GM04503 (cell line): ENCODE data around the gene FMN2.
A peak's percentile ranks its signal among the peaks of the same experiment; 100 is the strongest.
"Not testable (repeated sequence)": the region's sequence is repeated elsewhere in the genome, so short reads cannot be mapped to it uniquely, and the experiment has no call there.

Experiments
- DNase-seq: peaks from one replicate; pipeline ENCODE4 v3.0.0-alpha.2; 2012; ENCODE audit warnings: low read depth

Gene FMN2

DNA sequence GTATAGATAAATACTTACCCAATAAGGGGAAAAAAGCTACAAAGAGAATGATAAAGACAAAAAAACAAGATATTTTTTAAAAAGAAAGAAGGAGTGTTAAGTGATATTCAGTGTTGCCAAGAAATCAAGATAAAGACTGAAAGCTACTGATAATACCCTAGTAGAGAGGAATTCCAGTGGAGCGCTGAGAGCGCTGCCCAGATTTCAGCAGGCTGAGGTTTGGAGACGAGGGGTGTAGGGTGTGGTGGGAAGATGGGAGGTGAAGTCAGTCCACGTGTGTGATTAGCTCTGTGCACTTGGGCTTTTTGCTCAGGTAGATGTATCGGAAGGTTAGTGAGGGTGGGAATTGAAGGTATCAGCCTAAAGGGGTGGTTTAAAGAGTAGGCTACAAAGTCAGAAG, 47.8 kb downstream of the FMN2 start:
- no peak for DNase-seq

DNA sequence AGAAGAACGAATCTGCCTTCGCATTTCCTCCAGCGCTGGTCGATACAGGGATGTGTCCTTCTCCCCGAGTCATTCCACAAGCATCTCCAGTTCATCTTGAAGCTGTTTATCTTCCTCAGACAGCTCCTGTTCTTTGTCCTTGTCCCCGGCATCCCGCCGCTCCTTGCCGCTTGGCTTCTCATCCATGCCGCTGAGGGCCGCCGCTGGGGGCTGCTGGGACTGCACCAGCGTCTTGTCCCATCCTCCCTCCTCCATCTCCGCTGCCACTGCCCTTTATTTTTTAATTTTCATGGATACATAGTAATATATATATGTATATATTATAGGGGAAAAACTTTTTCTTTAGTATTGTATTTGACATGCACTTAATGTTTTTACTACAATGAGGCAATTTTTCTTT, 53.4 kb downstream of the FMN2 start:
- no peak for DNase-seq

DNA sequence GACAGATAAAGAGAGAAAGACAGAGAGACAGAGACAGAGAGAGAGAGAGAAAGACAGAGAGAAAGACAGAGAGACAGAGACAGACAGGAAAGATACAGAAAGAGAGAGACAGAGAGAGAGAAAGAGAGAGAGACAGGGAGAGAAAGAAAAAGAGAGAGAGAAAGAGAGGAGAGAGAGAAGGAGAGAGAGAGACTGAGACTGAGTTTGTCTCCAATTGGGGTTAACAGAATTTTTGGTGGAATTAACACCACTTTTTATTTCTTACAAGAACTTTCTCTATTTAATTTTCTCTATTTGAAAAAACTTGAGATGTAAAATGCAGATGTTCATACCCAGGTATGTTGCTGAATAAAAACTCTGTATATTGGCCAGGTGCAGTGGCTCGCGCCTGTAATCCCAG, 56.6 kb downstream of the FMN2 start:
- no peak for DNase-seq

DNA sequence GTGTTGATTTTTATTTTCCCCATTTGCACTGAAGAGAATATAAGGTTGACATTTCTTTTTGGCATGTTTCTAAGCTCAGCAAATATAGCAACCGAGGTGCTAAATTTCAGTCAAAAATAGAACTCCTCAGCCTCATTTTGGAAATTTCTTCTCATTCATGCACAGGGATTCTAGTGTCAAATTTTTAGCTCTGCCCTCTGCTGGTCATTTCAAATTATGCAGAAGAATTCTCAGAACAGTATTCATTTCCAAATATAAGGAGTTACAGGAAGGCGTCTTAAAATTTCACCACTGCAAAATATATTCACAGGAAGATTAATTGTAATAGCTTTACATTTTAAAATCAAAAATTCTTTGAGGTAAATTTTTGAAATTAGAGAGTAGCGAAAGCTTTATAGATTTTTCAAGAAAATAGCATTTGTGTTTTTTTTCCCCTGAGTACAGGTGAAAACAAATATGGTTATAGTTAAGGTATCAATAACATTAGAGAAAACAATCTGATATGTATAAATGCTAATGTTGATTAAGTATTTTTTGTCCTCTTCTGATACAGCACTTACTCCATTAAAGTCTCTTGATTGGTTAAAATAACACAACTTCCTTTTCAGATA, 57.9 kb downstream of the FMN2 start:
- DNase-seq = no peak

DNA sequence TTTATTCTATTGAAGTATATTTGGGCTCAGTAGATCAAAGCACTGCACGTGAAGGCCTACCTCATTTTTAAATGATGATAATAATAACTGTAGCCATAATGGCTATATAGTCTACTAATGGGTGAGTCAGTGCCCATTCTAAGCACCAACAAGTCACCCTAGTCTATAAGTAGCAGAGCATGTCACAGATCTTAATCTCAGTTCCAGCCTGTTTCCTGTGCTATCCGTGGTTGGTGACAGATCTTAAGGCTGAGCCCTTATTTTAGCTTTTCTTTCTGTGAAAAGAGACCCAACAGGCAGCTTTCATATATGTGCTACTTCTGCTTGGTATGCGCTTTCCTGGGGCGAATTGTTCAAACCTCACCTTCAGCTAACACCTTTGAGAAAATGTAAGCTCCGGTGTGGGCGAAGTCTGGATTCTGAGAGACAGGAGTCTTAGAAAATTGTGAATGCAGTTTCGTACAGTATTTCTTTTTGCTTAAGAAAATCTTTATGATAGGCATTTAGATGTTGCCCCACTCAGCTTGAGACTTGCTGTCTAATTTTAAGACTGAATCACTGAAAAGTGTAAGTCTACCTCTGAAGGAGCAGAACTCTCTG, 59.6 kb downstream of the FMN2 start:
- no peak for DNase-seq

DNA sequence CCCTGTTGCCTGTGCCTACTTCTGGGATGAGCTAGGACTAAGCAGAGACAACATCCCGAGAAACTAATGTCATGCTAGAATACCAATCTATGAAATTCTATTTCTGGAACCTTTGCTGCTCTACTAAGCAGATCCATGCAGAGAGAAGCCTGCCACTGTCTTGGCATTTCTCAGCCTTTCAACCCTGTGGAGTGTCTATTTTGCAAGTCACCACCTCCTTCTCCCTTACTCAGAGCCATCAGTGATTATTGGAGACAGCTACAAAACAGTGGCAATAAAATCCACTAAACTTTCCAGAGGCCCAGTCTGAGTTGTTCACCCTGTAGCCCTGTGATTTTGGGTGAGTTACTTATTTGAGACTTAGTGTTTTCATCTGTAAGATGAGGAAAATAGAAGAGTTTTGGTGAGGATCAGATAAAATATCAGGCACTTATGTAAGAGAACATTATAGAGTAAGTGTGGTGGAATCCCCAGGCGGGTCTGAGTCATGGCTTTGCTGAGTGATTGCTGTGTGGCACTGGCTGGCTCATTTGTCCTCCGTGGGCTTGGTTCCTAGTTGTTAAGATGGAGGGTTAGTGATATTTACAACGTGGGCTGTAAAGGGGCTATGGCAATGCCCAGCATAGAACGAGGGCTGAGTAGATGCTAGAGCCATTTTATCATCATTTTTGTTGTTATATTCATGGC, 61.1 kb downstream of the FMN2 start:
- DNase-seq = no peak

DNA sequence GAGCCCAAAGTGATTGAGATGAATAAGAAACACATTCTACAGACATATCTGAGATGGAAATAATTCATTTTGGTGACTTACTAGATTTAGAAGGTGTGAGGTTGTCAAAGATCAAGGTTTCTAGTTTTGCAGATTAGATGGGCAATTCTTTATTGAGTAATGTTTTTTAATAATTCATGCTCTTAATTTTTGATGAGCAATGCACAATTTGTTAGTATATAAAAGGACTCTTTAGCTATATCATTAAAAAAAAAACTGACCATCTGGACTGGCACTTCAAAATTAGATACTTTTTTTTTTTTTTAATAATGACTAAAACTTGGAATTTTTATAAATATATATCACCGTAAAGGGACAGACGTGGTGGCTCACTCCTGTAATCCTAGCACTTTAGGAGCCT, 63.9 kb downstream of the FMN2 start:
- no peak for DNase-seq

DNA sequence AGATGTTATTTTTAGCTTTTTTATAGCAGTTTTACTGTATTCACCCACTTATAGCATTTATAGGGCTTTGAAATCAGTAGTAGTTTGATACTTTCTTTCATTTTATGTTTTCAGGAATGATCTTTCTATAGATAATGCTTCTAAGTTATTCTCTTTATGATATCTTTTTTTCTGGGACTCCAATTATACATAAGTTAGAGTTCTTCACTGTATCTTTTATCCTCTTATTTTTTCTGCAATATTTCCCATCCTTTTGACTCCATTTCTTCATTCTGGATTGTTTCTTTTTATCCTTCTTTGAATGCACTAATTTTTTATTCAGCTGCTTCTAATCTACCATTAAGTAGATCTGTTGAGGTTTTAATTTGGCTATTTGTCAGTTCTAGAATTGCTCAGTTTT, 73.1 kb downstream of the FMN2 start:
- DNase-seq = no peak

DNA sequence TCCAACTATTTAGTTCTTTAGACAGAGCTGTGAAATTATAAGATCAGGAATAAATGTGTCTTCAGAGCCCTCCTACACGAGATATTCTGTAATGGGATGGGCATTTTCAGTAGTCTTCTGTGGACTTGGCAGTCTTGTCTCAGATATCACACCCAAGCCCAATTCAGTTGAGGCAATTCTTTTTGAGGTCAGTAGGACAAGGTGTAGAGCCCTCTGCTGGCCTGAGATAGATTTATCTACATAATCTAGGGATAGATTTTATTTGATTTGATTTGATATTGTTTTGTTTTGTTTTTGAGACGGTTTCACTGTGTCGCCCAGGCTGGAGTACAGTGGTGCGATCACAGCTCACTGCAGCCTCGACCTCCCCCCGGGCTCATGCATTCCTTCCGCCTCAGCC, 77.5 kb downstream of the FMN2 start:
- no peak for DNase-seq

DNA sequence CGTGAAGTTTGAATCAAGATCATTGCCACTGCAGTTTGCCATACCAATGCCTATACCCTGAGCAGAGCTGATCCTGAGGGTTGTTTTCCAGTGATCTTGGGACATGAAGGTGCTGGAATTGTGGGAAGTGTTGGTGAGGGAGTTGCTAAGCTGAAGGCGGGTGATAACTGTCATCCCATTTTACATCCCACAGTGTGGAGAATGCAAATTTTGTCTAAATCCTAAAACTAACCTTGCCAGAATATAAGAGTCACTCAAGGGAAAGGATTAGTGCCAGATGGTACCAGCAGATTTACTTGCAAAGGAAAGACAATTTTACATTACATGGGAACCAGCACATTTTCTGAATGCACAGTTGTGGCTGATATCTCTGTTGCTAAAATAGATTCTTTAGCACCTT, 78.6 kb downstream of the FMN2 start:
- no peak for DNase-seq

DNA sequence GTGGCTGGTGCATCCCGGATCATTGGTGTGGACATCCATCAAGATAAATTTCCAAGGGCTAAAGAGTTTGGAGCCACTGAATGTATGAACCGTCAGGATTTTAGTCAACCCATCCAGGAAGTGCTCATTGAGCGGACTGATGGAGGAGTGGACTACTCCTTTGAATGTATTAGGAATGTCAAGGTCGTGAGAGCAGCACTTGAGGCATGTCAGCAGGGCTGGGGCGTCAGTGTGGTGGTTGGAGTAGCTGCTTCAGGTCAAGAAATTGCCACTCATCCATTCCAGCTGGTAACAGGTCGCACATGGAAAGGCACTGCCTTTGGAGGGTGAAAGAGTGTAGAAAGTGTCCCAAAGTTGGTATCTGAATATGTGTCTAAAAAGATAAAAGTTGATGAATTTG, 79.1 kb downstream of the FMN2 start:
- DNase-seq = no peak

DNA sequence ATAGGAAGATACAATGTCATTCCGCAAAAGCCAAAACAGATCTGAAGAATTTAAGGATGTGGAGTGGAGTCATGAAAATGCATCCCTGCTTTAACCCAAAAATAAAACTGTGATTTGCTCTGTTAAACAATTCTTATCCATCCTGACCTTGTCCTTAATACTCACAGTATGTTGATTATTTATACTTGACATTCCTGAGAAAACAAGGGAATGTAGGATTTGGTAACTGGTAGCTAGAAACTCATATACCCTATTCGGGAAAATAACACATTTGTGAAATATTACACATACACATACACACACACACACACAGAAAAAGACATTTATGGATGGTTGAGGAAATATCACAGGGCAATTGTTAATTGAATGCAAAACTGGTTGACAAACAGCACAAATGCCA, 80.2 kb downstream of the FMN2 start:
- no peak for DNase-seq

DNA sequence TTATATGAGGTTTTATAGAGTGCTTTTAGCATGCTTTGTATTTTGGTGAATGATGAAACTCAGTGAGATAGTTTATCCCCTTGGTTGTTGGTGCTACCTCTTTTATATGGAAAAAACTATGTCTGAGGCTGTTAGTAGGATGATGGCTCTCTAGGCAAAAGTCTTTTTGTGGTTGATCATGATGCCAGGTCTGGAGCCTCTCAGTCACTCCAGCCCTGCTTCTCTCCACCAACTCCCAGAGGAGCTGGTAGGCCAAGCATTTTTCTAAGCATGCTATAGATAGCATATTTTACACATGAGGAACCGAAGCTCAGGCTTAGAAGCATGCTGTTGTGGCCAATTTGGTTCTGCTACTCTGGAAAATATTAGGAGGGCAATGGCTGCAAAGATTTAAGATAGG, 82.2 kb downstream of the FMN2 start:
- no peak for DNase-seq

DNA sequence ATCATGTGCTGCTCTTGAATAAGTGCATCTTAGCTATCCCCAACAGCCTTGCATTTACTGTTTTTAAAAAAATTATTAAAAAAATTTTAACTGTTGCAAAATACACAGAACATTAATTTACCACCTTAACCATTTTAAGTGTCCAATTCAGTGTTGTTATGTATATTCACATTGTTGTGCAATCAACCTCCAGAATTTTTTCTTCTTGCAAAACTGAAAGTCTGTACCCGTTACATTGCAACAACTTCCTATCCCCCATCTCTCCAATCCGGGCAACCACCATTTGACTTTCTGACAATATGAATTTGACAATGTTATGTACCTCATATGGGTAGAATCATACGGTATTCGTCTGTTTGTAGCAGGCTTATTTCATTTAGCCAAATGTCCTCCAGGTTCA, 83.1 kb downstream of the FMN2 start:
- no peak for DNase-seq

DNA sequence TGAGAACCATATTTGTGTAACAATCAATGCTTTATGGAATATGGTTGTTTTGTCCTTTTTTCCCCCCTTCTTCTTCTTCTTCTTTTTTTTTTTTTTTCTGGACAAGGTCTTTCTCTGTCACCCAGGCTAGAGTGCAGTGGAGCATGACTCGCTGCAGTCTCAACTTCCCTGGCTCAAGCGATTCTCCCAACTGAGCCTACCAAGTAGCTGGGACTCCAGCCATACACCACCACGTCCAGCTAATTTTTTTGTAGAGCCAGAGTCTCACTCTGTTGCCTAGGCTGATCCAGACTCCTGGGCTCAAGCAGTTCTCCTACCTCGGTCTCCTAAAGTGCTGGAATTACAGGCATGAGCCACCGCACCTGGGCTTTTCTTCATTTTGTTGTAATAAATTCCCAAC, 86.7 kb downstream of the FMN2 start:
- no peak for DNase-seq

DNA sequence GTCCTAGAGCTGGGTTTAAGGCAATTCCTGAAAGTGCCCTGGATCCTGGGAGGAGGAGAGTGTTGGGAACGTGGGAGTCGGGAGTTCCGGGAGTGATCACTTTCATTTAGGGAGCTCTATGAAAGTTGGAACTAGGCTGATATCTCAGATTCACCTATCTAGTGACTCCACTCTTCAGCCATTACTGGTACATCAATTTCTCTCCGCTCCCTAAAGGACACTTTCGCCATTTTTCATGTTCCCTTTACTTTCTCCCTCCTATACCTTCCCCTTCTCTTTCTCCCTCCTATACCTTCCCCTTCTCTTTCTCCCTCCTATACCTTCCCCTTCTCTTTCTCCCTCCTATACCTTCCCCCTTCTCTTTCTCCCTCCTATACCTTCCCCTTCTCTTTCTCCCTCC, 93.0 kb downstream of the FMN2 start:
- DNase-seq = not testable (repeated sequence)

DNA sequence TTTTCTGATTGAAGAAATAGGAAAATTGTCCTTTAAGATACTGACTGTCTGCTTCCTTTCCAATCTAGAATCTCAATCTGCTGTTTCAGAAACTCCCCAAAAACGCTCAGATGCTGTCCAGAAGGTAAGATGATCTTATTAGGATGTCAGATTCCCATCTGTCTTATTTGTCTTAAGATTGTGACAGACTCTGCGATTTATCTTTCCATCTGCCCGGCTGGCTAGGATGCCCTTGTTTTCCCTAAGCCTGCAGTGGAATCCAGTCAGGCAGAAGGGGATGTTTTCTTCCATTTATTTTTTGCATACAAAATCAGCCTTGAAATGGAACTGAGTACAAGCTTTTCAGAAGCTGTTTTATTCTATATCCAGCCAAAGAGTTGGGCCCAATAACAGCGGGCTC, 96.5 kb downstream of the FMN2 start:
- no peak for DNase-seq

DNA sequence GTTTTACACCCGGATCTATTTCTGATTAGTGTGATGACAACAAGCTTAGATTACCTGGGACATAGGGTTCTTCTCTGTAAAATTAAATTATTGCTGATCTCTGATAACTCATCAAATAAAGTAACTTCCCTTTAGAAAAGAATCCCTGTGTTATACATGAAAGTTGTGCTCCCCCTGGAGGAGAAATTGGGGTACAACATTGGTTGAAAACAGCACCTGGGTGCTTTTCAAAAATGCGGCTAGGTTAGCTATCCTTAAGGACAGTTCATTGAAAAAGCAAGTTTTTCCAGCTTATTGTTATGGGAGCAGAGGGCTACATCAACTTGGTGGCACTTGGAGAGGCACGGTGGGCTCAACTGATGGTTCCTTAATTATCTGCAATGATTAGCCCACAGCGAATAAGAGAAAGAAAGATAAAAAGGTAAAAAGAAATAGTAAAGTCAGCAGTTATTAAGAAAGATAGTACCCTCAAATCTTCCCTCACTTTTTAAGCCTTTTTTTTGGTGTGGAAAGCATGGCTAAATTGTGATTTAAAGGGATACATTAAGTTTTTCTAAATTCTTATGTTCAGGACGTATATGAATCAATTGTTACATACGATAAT, 97.8 kb downstream of the FMN2 start:
- no peak for DNase-seq

DNA sequence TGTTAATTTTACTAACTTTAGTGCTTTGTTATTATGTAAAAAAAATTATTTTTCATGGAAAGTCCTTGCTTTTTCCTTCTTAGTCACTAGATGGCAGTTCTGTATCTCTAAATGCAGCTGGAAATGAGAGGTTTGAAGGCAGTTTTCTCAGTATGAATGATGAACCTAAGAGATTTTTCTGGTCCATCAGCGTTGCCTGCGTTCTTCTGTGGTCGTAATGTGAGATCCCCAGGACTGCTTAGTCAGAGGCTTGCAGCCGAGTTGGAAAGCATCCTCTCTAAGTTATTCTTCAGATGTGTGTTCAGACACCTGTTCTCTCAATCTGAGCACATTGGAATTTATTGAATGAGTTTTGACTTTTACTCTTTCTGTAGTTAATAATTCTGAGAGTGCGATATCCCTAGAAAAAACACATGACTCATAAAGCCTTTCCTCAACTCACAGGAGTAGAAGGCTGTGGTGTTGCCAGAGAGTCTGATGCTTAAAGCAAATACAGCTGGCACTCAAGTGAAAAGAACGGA, 99.3 kb downstream of the FMN2 start:
- peak; percentile 81 for DNase-seq

DNA sequence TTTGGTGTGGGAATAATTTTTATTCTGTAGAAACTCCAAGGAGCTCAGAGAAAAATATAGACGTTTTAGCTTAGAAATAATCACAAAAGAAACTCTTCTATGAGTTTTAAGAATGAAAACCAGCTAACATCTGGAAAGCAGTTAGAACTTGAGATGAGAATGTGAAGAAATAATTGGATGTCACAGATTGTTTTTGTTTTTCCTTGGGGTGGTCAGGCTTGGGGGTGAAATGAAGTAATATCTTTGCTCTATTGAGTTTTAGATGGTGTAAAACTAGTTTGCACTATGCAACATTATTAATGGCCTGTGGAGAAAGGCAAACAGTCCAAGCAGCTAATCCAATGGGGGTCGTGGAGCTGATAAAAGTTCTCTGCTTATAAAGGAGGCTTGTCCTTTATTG, 101.2 kb downstream of the FMN2 start:
- DNase-seq = no peak

DNA sequence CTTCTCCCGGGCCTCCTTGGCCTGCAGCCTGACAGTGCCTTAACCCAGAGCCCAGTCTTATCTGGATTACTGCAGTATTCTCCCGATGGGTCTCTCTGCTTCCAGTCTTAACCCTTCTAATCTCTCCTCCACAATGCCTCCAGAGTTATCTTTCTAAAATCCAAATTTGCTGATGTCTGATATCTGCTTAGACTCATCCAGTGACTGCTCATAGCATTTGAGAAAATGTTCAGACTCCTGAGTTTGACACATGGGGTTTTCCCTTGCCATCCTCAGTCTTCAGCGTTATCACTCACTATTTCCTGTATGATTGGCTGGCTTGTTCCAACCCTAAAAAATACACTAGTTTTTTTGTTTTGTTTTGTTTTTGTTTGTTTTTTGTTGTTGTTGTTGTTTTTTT, 102.0 kb downstream of the FMN2 start:
- no peak for DNase-seq

DNA sequence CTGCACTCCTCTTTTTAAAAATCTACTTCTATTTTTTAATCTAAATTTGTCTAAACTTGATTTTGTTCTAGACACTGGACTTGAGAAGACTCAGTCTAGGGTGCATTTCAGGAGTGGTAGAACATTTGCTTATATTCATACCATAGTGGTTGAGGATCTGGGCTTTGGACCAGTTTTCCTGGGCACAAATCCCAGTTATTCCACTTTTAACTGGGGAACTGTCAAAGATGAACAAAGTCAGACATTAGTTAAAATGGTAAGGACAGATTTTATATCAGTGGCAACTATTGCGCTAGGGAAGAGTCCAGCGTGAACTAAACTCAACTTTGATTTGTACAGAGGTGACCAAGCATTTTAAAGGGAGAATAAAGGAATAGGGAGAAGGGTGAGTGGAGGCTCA, 102.4 kb downstream of the FMN2 start:
- DNase-seq = peak; percentile 86

DNA sequence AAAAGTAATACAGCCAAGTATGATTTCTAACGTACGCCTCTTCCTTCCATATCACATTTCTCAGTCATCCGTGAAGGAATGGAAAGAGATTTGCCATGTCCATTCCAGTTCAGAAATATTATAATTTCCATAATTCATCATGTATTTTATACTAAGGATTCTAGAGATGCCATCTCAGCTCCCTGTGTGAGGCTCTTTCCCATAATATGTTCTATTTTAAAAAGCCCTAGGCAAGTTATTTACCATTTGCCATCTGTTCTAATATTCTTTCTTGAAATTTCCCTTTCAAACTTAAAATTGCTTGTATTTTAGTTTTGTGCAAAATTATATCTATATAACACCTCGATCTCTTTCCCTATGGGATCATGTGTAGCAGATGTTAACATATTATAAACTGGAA, 106.7 kb downstream of the FMN2 start:
- DNase-seq = no peak
